Measurements from ENCODE around the gene CDON. TPM values are rescaled to one million over a fixed set of nuclear protein-coding genes. Genes with fewer than 3 reads are reported as not detected.

CDON gene
- total RNA-seq, 1 donor from 2014 or later = 33.0 TPM

- Histone ChIP-seq H3K27ac (no peak overlapping the region), H3K4me1 (no peaks in the 10 kb centered on the region), H3K27me3 (no peaks in the 10 kb centered on the region), H3K4me3 (no peak overlapping the region), H3K36me3 (no peaks in the 10 kb centered on the region), H3K9me3 (no peaks in the 10 kb centered on the region)
- no peak for TF ChIP-seq CTCF (IDR thresholded peaks at IDR 0.05)
- intact Hi-C loops (cut with DNase I) = no loop called here
- DNase-seq (ENCODE audit: low spot score in 2 of 2) = no peak
Measured at GRCh38 chr11:125954123-125954944, 108.3 kb downstream of the CDON start.

- TF ChIP-seq CTCF (IDR thresholded peaks at IDR 0.05) = no peak
- Histone ChIP-seq H3K4me3 (no peak overlapping the region), H3K36me3 (no peaks in the 10 kb centered on the region), H3K27me3 (no peaks in the 10 kb centered on the region), H3K27ac (no peak overlapping the region), H3K4me1 (no peaks in the 10 kb centered on the region), H3K9me3 (no peaks in the 10 kb centered on the region)
- DNase-seq (ENCODE audit: low spot score in 2 of 2) = no peak
- intact Hi-C loops (cut with DNase I) = no loop called here
Measured at GRCh38 chr11:125953401-125953935, 109.2 kb downstream of the CDON start.

GRCh38 chr11:125952973-125953372 lies 109.7 kb downstream of the CDON start:
- Histone ChIP-seq H3K4me3 (no peak overlapping the region), H3K27me3 (no peaks in the 10 kb centered on the region), H3K9me3 (no peaks in the 10 kb centered on the region), H3K4me1 (no peaks in the 10 kb centered on the region), H3K36me3 (no peaks in the 10 kb centered on the region), H3K27ac (no peak overlapping the region)
- intact Hi-C loops (cut with DNase I) = no loop called here
- no peak for DNase-seq (ENCODE audit: low spot score in 2 of 2)
- no peak for TF ChIP-seq CTCF (IDR thresholded peaks at IDR 0.05)

GRCh38 chr11:125952559-125952958 lies 110.1 kb downstream of the CDON start:
- H3K27ac ChIP-seq = no peak overlapping the region
- H3K4me3 ChIP-seq = no peak overlapping the region
- no peaks in the 10 kb centered on the region for H3K27me3 ChIP-seq
- no peaks in the 10 kb centered on the region for H3K4me1 ChIP-seq
- TF ChIP-seq CTCF (IDR thresholded peaks at IDR 0.05) = no peak
- intact Hi-C loops (cut with DNase I) = no loop called here
- no peaks in the 10 kb centered on the region for H3K36me3 ChIP-seq
- H3K9me3 ChIP-seq = no peaks in the 10 kb centered on the region
- no peak for DNase-seq (ENCODE audit: low spot score in 2 of 2)

- TF ChIP-seq CTCF (IDR thresholded peaks at IDR 0.05) = no peak
- no peak for DNase-seq (ENCODE audit: low spot score in 2 of 2)
- Histone ChIP-seq H3K27ac (no peak overlapping the region), H3K9me3 (no peaks in the 10 kb centered on the region), H3K4me1 (no peaks in the 10 kb centered on the region), H3K27me3 (no peaks in the 10 kb centered on the region), H3K4me3 (no peak overlapping the region), H3K36me3 (no peaks in the 10 kb centered on the region)
- intact Hi-C loops (cut with DNase I) = no loop called here
Measured at GRCh38 chr11:125951731-125952130, 110.9 kb downstream of the CDON start.

All from ascending aorta (tissue), 2 donors.